Stimulated activated CD4-positive, alpha-beta T cell treated with anti-CD3 and anti-CD28 coated beads, Interleukin-15, amount 100 ng/mL, for 24 hours (primary cell): Measurements from ENCODE around the gene ASIC2.

Experiments used
- DNase-seq: peaks from one replicate; pipeline ENCODE4 v3.0.0-alpha.2; 2020

ASIC2 gene

GRCh38 chr17:33242375-33243124 is 50.5 kb downstream of the ASIC2 start:
- no peak for DNase-seq

GRCh38 chr17:33241390-33241789 is 51.7 kb downstream of the ASIC2 start:
- DNase-seq: no peak

- no peak for DNase-seq
These were observed 52.7 kb downstream of the ASIC2 start for GRCh38 chr17:33240362-33240761.

GRCh38 chr17:33239702-33240101 is 53.4 kb downstream of the ASIC2 start:
- DNase-seq: no peak

- peak; percentile 32 for DNase-seq
These were observed 58.0 kb downstream of the ASIC2 start for GRCh38 chr17:33234930-33235685.

- no peak for DNase-seq
These were observed 58.9 kb downstream of the ASIC2 start for GRCh38 chr17:33234233-33234632.

GRCh38 chr17:33233811-33234177 is 59.3 kb downstream of the ASIC2 start:
- no peak for DNase-seq

- DNase-seq: no peak
These were observed 63.6 kb downstream of the ASIC2 start for GRCh38 chr17:33229499-33229898.

- no peak for DNase-seq
These were observed 64.1 kb downstream of the ASIC2 start for GRCh38 chr17:33229028-33229427.

- DNase-seq: no peak
These were observed 64.5 kb downstream of the ASIC2 start for GRCh38 chr17:33228548-33228947.

- DNase-seq: no peak
These were observed 65.2 kb downstream of the ASIC2 start for GRCh38 chr17:33227911-33228310.

- no peak for DNase-seq
These were observed 67.1 kb downstream of the ASIC2 start for GRCh38 chr17:33225994-33226393.

GRCh38 chr17:33225509-33225908 is 67.6 kb downstream of the ASIC2 start:
- DNase-seq: no peak

- no peak for DNase-seq
These were observed 73.1 kb downstream of the ASIC2 start for GRCh38 chr17:33220036-33220435.

GRCh38 chr17:33218698-33219601 is 74.1 kb downstream of the ASIC2 start:
- no peak for DNase-seq

- DNase-seq: no peak
These were observed 75.2 kb downstream of the ASIC2 start for GRCh38 chr17:33217891-33218290.

- no peak for DNase-seq
These were observed 78.1 kb downstream of the ASIC2 start for GRCh38 chr17:33214996-33215395.

GRCh38 chr17:33210285-33210684 is 82.8 kb downstream of the ASIC2 start:
- DNase-seq: no peak

- no peak for DNase-seq
These were observed 83.4 kb downstream of the ASIC2 start for GRCh38 chr17:33209671-33210070.

- no peak for DNase-seq
These were observed 85.9 kb downstream of the ASIC2 start for GRCh38 chr17:33207231-33207630.

GRCh38 chr17:33205552-33205951 is 87.5 kb downstream of the ASIC2 start:
- no peak for DNase-seq

GRCh38 chr17:33204701-33205100 is 88.4 kb downstream of the ASIC2 start:
- no peak for DNase-seq

GRCh38 chr17:33204156-33204555 is 88.9 kb downstream of the ASIC2 start:
- no peak for DNase-seq
